Effector CD8-positive, alpha-beta T cell (primary cell): ENCODE data around the gene CUEDC1.

Experiments
- DNase-seq: peaks from one replicate; lab custom pipeline; 2025; lab: John Stamatoyannopoulos, UW

Gene CUEDC1

DNA sequence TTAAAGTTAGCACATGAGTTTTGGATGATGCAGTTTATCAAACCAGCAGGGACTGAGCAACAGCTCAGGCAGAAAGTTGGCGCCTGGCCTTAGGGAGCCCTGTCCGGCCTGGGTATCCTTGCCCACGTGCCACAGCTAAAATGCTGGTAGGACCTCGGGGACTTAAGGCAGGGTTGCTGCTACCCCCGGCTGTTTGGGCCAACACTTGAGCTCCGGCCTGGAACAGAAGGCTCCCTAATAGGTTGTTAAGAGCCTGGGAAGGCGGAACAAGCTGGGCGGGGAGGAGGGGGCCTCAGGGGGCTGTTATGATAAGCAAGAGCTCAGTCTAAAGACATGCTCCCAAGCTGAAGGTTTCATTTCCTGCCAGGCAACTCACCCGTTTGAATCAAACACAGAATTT, 39.7 kb downstream of the CUEDC1 start:
- DNase-seq = no peak

DNA sequence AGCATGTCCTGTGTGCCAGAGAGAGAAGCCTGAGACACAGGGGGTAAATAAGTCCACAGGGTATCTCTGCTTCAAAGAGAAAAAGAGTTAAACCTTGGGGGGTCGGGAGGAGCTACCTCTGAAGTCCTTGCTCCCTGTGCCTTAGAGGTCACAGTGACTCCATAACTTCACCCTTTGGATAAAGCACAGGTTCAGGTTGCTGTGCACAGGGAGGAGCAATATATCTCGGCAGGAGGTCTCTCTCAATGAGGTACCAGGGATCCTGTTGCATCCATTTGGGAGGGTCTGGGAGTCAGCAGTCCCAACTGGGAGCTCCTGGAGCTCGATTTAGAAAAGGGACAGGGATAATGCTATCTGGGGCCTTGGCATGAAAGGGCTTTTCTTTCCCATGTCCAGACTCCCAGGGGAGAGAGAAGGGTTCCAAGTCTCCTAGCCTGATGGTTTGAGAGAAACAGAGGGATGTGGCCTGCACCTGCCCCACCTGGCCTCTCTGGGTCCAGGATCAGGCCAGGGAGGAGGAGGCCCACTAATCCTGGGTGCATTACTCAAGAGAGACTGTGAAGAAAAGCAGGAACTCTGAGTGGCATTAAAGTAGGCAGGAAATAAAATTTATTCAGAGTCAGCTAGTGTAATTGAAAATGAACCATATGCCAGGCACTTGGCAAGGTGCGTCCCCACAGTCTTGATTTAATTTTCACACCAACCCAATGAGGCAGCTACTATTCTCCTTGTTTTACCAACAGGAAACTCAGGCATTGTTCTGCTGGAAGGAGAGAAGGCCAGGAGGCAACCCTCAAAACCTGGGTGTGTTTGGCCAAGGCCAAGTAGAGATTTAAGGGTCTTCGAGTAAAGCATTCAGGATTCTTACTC, 40.7 kb downstream of the CUEDC1 start:
- DNase-seq = no peak

DNA sequence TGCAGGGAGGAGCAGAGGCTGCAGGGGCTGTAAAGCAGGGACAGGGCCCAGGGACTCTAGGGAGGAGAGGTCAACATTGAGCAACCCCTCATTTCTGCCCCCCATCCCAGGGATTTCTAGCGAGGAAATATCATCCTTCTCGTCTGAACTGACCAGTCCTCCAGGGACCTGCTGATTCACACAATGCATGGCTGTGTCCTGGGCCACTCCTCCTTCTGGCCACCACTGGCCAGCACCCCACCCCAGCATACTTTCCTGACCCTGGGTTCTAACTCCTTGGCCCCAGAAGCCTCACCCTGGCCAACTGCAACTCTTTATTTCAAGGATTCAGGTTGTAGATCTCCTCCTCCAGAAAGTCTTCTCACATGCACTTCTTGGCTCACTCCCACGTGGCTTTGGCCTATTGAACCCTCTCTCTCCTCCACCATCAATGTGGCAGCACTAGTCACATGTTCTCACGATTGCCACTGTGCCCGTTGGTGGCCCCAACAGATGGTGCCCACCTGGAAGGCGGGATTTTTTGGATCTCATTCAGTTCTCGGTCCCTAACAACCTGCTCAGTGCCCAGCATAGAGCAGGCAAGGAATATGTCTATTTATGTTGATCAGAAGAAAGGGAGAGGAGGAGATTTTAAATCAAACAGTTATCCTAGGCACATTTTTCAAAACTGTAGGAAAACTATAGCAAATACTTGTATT, 41.5 kb downstream of the CUEDC1 start:
- no peak for DNase-seq

DNA sequence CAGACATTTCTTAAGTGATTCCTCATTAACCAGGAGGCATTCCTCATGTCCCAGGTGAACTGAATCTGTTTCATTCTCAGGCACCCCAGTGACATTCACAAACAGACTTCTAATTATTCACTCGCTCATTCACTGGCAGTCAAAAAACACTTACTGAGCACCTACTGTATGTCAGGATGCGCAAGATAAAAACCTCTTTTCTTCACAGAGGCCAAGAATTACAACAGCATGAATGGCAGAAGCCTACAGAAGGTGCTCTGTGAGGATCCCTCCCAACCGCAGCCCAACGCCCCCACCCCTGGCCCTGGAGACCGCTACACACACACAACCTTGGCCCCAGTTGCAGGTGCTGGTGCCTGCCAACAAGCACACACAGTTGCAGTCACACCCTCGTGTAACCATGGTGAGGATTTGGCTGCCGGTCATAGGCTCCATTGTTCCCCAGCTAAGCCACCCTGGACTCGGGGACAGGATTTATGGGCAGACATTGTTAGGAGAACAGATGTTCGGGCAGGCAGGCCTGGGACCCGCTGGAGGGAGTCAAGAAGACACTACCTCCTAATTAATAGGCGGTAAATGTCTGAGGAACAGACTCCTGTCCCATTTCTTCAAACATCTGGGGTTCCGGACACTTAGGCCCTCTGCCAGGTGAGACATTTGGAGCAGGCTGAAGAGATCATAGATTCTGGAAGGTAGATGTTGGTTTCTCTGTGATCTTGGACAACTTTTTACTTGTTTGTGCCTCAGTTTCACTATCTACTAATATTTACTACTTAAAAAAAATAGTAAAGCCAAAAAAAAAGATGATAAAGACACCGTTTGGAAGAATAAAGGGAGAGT, 43.2 kb downstream of the CUEDC1 start:
- DNase-seq = no peak

DNA sequence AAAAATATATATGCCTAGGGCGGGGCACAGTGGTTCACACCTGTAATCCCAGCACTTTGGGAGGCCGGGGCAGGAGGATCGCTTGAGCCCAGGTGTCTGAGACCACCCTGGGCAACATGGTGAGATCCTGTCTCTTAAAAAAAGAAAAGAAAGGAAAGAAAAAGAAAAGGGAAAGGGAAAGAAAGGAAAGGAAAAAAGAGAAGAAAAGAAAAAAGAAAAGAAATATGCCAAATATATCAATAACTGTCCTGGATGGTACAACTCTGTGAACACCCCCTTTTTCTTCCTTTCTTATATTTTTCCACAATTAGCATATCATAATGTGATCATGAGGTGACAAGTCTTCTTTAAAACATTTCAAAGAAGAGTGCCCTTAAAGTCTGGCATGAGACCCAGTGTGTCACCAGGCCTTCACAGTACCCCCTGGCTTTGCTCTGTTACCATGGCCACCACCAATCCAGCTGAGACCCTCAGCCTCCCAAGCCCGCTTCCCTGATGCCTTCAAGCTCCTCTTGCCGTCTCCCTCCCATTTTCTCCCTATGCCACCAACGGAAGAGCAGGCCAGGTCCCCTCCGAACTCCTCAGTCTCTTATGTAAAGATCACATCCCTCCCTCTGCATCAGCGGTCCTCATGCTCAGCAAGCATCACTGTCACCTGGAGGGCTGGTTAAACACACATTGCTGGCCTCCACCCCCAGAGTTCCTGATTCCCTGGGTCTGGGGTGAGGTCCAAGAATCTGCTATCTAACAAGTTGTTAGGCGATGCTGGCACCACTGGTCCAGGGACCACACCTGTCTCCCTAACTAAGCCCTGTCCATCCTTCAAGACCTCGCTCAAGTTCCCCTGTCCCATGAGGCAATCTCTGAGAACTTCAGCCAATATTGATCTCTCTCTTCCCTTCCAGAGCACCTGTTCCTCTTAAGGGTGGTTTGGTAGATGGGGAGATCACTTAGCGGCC, 44.5 kb downstream of the CUEDC1 start:
- no peak for DNase-seq

DNA sequence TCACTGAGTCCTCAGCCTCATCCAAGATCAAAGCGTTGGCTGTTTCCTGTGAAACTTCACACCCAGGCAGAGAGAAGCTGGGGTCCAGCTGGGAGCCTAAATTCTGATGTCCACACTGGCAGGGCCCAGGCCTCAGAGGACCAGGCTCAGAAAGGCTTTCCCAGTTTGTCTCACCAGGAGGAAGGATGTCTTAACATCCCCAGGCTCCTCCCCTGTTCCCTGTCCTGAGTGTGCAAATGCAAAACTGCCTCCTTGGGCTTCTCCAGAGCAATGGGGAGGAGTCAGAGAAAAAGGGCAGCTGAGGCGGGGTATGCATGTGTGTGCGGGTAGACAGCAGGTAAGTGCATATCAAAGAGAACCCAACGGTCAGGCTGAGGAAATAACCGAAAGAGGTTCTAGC, 45.7 kb downstream of the CUEDC1 start:
- DNase-seq = no peak

DNA sequence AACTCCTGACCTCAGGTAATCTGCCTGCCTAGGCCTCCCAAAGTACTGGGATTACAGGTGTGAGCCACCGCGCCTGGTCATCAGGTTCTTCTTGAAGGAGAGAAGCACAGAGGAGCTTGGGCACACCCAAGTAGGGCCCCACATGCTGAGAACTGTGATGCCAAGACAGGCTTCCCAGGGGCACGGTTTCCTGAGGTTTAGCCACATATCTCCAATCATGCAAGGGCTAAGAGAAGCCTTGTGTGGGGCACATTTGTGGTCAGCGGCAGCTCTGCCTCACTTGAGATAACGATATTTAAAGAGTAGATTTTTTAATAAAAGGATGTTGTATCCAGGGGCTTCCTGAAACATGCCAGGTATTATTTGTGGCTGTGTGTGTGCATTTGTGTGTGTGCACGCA, 46.9 kb downstream of the CUEDC1 start:
- DNase-seq = no peak

DNA sequence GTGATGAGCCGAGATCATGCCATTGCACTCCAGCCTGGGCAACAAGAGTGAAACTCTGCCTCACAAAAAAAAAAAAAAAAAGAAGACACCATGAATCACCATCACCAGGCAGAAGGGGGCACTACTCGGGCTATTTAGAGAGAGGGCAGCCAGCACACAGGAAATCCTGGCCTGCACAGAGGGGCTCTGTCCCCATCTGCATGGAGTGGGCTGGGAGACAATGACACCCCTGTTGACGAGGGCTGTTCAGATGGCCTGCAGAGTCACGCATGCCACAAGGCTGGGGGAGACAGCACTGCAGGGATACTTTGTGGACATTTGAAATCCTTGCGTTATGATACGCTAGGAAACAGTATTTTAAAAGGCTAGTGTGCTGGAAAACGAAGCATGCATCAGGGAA, 48.3 kb downstream of the CUEDC1 start:
- DNase-seq = no peak

DNA sequence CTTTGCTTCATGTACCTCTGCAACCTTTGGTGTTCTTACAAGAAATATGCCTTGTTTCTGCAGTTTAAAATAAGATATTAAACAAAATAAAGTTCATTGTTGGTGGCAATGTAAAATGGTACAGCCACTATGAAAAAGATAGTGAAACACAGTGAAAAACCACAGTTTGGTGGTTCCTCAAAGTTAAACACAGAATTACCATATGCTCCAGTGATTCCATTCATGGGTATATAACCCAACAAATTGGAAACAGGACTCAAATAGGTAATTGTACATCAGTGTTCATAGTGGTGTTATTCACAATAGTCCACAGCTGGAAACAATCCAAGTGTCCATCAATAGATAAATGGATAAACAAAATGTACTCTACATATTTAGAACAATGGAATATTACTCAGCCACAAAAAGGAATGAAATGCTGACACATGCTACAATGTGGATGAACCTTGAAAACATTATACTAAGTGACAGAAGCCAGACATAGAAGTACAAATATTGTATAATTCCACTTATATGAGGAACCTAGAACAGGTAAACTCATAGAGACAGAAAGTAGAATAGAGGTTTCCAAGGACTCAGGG, 49.2 kb downstream of the CUEDC1 start:
- DNase-seq = no peak

DNA sequence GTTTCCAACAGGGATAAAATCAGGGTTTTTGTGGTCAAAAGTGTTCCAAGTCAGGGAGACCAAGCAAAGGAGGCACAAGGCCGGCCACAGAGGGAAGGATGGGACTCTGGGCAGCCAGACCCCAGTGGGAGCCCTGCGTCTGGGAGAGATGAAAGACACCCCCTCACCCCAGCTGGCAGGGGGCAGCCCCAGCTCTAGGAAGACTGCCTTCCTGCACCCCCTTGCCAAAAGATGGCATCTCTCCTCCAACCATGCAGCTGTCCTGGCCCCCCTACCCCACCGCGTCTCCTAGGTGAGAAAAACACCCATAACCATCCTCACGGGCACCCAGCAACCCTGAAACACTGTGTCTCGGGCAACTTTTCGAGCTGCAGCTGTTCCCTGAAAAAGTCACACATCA, 51.3 kb downstream of the CUEDC1 start:
- no peak for DNase-seq

DNA sequence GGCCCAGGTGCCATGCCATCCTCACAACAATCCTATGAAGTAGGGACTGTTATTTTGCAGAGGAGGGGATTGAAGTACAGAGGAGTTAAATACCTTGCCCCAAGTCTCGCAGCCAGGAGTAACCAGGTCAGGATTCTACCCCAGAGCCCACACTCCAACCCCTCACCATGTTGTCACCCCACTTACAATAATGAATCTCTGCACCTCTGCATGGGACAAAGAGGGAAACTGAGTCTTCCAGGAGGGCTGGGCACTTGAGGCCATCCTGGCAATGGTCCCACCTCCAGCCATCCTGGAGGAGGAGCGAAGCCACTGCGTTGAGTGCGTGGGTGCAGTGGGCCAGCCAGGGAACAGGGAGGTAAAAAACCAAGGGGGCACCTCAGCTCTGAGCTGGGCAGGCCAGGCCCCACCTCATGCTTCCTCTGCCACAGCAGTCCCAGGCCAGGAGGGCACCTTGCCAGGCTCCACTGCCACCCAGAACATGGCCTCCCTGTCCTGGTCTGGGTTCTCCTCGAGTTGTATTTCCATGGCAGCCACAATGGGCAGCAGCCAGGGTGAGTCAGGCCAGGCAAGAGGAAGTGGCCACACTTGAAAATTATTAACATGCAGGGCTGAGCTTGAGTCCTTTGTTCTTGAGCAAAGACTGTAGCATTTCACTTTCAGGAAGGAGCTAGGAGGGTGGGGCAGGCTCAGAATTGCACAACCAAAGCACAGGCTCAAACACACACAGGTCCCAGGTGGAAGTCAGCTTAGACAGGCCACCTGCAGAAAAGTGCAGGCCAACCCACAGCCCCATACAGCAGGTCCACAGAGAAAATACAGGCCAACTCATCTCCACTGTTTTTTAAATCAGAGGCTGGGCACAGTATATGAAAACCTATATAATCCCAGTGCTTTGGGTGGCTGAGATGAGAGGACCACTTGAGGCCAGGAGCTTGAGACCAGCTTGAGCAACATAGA, 52.1 kb downstream of the CUEDC1 start:
- no peak for DNase-seq

DNA sequence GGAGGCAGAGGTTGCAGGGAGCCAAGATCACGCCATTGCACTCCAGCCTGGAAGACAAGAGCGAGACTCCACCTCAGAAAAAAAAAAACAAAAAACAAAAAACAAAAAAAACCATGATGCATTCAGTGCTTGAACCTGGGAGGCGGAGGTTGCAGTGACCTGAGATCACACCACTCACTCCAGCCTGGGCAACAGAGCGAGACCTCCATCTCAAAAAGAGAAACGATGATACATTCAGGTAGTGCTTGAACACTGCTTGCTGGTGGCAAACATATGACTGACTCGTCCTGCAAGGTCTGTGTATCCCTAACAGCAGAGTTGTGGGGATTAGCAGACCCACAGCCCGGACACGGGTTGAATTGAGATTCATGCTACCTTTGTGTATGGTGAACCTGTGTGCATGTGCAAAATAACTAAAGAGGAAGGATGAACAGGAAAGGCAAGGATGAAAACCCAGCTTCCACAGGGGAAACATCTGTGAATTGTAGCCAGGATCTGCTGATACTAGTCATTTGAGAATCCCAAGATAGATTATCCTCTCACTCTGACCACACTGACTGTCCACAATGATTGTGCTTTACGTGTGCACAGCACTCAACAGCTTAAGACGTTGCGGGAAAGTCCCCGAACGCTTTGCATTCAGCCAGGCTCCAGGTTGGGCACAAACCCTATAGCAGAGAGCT, 53.0 kb downstream of the CUEDC1 start:
- DNase-seq = no peak

DNA sequence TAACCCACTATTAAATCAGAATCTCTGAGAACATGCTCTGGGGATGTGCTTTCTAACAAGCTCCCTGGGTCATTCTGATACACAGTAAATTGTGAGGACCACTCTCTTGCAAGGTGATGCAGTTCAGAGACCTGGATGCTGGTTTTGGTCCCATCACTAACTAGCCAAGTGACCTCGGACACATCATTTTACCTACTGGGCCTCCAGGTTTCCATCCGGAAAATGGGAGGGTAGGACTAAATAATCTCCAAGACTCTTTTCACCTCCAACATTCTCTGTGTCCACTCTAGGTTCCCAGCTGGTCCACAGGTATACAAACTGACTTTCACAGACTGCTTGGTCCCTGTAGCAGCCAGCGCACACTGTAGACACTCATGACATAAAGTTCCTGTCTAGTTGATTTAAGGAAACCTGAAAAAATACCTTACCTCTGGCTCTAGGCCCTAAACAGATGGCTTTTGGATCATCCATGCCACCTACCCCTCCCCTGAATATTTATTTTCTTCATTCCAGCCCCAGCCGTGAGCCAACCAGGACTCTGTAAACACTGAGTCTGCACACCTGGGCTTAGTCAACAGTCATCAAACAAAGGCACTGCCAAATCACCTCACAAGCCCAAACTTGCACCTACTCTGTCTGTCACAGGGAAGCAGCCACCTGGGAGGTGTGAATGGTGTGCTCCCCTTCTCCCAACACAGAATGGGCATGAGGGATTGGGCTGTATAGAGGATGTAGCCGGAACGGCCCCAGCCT, 54.0 kb downstream of the CUEDC1 start:
- no peak for DNase-seq

DNA sequence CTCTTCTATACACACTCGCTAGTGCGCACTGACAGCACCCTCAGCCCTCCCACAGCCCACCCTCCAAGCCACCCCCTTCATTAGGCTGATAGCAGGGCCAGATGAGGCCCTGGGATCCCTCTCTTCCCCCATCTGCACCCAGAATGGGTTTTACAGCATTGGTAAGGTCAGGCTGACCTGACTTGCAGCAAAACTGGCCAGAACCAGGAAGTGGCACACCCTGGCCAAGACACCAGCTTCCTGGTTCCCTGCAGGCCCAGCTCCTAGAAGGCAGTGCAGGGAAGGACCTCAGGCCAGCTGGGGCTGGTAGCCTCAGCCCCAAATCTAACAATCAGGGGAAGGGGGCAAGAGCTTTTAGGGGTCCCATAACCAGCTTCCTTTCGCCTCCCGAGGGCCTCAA, 55.4 kb downstream of the CUEDC1 start:
- no peak for DNase-seq

DNA sequence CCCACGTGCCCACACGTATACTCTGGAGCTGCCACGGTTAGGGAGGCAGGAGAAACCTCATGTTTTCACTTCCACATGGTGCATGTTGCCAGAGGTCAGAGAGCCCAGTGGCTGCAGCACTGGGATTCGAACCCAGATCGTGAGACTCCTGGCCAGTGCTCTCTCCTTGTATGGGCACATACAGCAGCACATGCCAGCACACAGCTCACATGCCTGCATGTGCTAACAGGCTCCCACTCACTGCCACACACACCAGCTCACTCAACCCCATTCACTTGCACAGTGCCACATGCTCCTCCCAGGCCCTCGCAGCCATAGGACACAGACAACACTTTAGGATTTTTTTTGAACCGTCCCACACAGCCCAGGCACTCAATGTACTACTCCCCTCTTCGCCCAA, 55.8 kb downstream of the CUEDC1 start:
- DNase-seq = no peak

DNA sequence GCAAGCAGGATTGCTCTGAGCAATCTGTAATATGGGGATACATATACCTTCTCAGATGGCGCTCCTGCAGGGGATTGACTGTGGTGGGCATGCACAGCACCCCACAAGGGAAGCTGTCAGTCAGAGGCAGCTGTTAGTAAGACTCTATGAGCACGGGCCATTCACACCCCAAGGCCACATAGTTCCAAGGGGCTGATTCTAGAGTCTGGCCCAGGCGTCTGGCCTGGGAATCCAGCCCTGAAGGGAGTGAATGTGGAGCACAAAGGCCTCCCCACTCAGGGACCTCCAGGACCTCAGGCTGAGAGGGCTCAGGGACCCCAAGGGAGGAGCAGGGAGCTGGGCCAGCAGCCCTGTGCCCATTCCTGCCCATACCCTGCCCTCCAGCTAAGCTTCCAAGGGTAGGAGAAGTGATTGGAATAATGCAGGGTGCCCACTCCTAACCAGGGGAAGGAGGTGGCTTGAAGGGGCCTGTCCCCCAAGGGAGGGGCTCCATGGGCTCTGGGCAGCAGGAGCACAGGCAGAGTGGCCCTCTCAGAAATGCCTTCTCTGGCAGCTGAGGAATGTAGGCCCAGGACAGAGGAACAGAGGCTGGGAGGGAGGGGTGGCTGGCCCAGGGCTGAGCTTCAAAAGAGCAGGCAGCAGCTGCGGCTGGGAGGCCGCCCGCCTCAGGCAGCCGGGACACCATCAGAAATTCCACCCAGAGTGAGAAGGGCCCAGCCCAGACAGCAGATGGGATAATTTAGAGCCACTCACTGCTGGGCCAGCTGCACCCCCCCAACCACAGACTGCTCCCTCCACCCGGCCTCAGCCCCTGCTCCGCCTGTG, 56.5 kb downstream of the CUEDC1 start:
- no peak for DNase-seq

DNA sequence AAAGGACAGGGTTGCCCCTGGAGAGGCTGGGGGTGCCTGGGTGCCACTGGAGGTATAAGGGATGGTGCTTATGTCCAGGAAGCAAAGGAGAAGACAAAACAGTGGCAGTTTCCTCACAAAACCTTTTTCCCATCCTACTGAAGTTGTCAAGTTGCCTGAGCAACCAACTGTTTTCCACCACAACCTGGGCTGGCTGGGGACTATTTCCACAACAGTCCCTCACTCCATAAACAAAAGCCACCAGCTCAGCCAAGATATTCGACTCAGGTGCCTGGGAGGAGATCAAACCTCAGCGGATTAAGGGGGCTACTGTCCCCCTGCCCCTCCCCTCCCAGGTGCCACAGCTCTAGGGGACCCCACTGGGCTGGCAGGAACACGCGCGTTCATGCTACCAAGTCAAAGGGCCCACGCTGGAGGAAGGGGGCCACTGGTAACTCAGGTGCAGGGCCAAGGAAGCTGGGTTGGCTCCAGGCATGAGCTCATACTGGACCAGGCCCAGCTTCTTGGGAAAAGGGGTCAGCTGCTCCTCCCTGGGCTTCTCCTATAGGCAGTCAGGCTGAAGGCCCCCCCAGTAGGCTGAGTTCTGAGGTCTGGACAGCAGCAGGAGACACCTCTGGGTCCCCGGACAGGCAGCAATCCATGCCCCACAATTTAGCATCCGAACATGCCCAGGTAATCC, 59.7 kb downstream of the CUEDC1 start:
- no peak for DNase-seq
